C4-2B (cell line): ENCODE measurements around the gene ZSWIM5.
"Not testable (repeated sequence)": the region's sequence is repeated elsewhere in the genome, so short reads cannot be mapped to it uniquely, and the experiment has no call there.

ENCODE experiments used
- H3K27ac ChIP-seq: fragments of 450-650 bp; 2 replicates; pipeline ENCODE4 v1.5.1; 2017
- ZFX ChIP-seq: fragments of 450-650 bp; IDR thresholded peaks from 2 replicates; pipeline ENCODE4 v1.6.1; 2017
- TF ChIP-seq, protein P1 (sequence below): fragments of 450-650 bp; conservative IDR thresholded peaks from 2 replicates; pipeline ENCODE4 v1.5.1; 2017; ENCODE audit warnings: mild to moderate bottlenecking

The ZSWIM5 gene

DNA sequence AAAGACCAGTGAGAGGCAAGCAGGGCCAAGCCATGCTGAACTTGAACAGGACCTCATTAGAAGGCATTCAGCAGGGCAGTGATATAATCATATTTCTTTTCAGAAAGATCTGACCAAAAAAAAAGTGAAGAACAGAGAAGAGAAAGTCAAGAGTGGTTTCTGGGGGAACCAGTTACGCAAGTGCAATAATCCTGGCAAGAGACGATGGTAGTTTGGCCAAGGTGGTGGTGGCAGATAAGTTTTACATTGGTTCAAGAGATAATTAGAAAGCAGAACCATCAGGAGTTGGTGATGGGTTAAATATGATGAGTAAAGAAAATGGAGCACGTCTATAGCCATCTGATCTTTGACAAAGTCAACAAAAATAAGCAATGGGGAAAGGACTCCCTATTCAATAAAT lies 54.3 kb downstream of the ZSWIM5 start:
- TF ChIP-seq ZFX: no peak
- TF ChIP-seq, protein P1, sequence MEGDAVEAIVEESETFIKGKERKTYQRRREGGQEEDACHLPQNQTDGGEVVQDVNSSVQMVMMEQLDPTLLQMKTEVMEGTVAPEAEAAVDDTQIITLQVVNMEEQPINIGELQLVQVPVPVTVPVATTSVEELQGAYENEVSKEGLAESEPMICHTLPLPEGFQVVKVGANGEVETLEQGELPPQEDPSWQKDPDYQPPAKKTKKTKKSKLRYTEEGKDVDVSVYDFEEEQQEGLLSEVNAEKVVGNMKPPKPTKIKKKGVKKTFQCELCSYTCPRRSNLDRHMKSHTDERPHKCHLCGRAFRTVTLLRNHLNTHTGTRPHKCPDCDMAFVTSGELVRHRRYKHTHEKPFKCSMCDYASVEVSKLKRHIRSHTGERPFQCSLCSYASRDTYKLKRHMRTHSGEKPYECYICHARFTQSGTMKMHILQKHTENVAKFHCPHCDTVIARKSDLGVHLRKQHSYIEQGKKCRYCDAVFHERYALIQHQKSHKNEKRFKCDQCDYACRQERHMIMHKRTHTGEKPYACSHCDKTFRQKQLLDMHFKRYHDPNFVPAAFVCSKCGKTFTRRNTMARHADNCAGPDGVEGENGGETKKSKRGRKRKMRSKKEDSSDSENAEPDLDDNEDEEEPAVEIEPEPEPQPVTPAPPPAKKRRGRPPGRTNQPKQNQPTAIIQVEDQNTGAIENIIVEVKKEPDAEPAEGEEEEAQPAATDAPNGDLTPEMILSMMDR: no peak
- H3K27ac ChIP-seq: no peak overlapping the region

DNA sequence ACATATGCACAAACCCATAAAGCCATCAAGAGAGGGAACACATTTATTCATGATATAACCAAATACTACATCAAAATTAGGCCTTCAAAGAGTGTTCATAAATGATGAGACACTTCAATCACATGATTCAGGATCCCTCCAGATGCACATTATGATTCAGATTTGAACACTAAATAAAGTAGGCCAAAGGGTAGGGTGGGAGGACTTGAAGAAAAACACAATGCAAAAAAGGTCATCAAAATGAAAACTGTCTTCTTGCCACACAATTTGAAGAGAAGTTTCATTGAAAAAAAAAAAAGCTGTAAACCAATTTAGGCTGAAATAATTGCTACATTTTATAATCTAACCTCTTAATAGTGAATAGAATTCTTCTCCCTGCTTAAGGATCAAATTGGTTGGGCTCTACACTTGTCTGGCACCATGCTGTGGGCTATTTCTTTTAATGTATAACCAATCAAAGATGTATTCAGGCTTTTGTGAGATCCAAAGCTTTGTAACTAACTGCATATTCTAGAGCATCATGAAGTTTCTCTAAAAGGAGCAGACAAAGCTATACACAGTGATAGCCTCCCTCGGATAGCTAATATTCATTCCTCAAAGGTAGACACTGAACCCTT lies 58.1 kb downstream of the ZSWIM5 start:
- TF ChIP-seq ZFX: no peak
- TF ChIP-seq, protein P1: no peak
- H3K27ac ChIP-seq: no peak overlapping the region

DNA sequence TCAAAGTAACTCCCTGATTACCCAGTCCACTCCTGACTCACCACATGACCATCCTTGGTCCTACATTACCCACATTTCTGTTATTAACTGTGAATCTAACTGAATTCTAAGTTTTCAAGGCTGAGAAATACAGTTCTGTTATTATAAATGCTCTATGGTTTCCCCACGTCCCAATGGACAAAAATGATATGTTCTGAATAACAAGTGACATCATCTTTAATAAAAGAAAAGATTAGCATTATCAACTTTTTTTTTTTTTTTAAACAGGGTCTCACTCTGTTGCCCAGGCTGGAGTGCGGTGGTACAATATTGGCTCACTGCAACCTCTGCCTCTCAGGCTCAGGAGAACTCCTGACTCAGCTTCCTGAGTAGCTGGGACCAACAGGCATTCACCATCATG lies 59.6 kb downstream of the ZSWIM5 start:
- TF ChIP-seq, protein P1: no peak
- TF ChIP-seq ZFX: no peak
- no peak overlapping the region for H3K27ac ChIP-seq

DNA sequence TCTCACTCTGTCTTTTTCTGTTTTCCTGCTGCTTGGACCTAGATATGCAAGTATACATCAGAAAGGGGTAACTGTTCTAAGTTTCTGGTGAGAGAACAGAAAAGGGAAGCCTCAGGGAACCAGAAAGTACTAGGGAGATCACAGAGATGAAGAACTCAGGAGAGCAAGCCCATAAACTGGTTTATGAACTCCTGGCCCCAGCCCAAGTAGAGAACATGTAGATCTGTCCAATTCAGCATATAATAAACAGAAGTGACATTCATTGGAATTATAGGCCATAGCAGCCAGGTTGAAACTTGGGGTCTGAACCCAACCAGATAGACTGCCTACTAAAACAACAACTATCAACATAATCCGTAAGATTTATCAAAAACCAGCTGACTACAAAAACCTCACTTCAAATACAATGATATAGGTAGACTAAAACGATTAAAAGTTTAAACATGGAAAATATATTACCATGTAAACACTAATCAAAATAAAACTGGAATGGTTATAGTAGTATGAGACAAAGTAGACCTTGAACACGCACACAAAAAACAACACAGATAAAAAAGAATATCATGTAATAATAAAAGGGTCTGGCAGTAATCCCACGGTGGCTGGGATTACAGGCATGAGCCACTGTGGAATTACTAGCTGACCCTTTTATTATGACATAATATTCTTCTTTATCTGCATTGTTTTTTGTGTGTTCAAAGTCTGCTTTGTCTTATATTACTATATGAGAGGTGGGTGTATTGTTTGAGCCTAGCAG lies 65.0 kb downstream of the ZSWIM5 start:
- no peak overlapping the region for H3K27ac ChIP-seq
- no peak for TF ChIP-seq ZFX

DNA sequence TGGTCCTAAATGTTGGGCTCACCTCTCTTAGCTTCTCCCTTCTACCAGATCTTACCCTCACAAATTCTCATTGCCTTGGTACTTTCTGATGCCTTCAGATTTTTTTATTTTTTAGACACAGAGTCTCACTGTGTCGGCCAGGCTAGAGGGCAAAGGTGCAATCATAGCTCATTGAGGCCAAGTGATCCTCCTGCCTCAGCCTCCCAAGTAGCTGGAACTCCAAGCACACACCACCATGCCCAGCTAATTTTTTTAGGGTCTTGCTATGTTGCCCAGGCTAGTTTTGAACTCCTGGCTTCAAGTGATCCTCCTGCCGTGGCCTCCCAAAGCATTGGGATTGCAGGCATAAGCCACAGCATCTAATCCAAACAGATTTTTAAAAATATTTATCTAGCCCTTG lies 69.4 kb downstream of the ZSWIM5 start:
- no peak overlapping the region for H3K27ac ChIP-seq
- TF ChIP-seq ZFX: no peak
- TF ChIP-seq, protein P1: no peak

DNA sequence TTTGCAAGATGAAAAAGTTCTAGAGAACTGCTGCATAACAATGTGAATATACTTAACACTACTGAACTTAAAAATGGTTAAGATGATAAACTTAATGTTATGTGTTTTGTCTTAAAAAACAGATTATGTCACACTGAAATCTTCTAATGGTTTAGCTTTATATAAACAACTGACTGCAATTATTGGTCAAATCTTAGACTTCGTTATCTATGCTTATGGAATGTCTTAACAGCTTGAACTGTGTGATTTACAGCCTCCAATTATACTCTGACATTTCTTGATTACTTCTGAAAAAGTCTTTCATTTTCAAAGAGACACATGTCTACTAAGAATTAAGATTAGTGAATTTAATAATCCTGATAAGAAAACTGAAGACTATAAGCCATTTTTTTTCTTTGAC lies 71.1 kb downstream of the ZSWIM5 start:
- H3K27ac ChIP-seq: no peak overlapping the region
- no peak for TF ChIP-seq ZFX
- TF ChIP-seq, protein P1: no peak

DNA sequence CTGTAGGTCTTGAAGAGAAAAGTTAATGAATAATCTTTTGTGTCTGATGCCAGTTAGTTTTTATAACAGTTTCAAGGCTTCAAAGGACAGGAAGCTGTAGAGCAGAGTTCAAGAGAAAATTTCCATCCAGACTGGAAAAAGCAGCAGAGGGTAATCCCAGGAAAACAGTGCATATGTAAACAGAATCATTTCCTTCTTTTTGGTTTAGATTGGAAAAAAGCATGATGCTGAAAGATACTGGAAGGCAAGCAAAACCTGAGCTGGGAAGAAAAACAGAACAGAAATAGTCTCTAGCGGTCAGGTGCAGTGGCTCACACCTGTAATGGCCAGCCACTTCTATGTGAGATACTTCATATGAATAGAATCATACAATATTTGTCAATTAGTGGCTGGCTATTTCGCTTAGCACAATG lies 71.9 kb downstream of the ZSWIM5 start:
- TF ChIP-seq, protein P1: no peak
- TF ChIP-seq ZFX: no peak

DNA sequence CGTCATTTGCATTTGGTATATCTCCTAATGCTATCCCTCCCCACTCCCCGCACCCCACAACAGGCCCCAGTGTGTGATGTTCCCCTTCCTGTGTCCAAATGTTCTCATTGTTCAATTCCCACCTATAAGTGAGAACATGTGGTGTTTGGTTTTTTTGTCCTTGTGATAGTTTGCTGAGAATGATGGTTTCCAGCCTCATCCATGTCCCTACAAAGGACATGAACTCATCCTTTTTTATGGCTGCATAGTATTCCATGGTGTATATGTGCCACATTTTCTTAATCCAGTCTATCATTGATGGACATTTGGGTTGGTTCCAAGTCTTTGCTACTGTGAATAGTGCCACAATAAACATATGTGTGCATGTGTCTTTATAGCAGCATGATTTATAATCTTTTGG lies 73.7 kb downstream of the ZSWIM5 start:
- not testable (repeated sequence) for H3K27ac ChIP-seq

More for the DNA sequence above, 71.9 kb downstream of the ZSWIM5 start:
- H3K27ac ChIP-seq: no peak overlapping the region
